Epithelial cell of esophagus (primary cell): ENCODE results near the gene SFTPD.

ENCODE experiments used
- DNase-seq: peaks from one replicate; pipeline ENCODE4 v3.0.0; 2010; ENCODE audit warnings: low read depth
- H3K4me3 ChIP-seq: 2 replicates; pipeline ENCODE4 v1.5.1; 2011; ENCODE audit warnings: mild to moderate bottlenecking, low read length, control low read depth
- CTCF ChIP-seq: IDR thresholded peaks from 2 replicates; pipeline ENCODE4 v1.5.1; 2011; ENCODE audit warnings: low read depth, mild to moderate bottlenecking, low read length, control low read depth, inconsistent platforms; ENCODE audit not compliant: insufficient read depth; ENCODE audit errors: missing control alignments

SFTPD gene

GRCh38 chr10:79944428-79945395 is 4.2 kb downstream of the SFTPD start:
- no peak overlapping the region for H3K4me3 ChIP-seq
- no peak for DNase-seq
- no peak for TF ChIP-seq CTCF

- no peak for TF ChIP-seq CTCF
- no peak overlapping the region for H3K4me3 ChIP-seq
- DNase-seq: no peak
Measured at GRCh38 chr10:79943871-79944270, 5.0 kb downstream of the SFTPD start.

GRCh38 chr10:79942261-79943185 is 6.4 kb downstream of the SFTPD start:
- no peak for TF ChIP-seq CTCF
- DNase-seq: no peak
- no peak overlapping the region for H3K4me3 ChIP-seq

GRCh38 chr10:79941585-79942210 is 7.2 kb downstream of the SFTPD start:
- no peak for DNase-seq
- no peak overlapping the region for H3K4me3 ChIP-seq
- TF ChIP-seq CTCF: no peak

GRCh38 chr10:79941146-79941545 is 7.8 kb downstream of the SFTPD start:
- TF ChIP-seq CTCF: no peak
- no peak for DNase-seq
- no peak overlapping the region for H3K4me3 ChIP-seq

GRCh38 chr10:79940431-79940830 is 8.5 kb downstream of the SFTPD start:
- no peak overlapping the region for H3K4me3 ChIP-seq
- no peak for DNase-seq
- TF ChIP-seq CTCF: no peak
